ENCODE data around the gene ADK. TPM values are rescaled to one million over a fixed set of nuclear protein-coding genes. Genes with fewer than 3 reads are reported as not detected.

ADK gene
- total RNA-seq, 3 donors from 2014 or later, result 13.8 to 24.0 (median 22.9) TPM

DNA sequence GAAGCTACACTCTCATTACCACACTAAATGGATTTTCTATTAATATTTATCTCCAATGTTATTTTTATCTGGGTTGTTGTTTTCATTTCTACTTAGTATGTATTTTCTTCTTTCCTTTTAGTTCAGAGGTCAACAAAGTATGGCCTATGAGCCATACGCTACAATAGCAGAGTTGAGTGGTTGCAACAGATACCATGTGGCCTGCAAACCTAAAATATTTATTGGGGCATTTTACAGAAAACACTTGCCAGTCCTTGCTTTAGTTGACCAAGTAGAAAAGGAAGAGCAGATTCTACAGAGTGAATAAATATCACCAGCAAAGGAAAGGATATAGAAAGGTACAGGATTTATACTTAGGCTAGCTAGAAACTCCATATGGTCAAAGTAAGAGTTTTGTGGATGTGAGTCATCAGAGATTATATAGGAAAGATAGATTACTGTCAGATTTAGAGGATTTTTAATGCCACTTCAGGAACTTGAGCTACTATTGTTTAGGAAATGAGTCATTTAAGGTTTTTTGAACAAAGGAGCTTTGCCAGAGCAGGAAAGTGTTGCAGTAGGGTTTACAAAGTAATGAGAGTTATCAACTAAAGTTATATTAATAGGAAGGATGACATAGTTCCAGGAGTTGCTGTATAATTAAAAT is 352.1 kb downstream of the ADK start:
- Histone ChIP-seq H3K36me3 (ENCODE audit: low read depth) (no peaks in the 10 kb centered on the region), H3K4me3 (no peak overlapping the region), H3K9me3 (no peaks in the 10 kb centered on the region), H3K4me1 (ENCODE audit: low read depth) (no peaks in the 10 kb centered on the region)
- ATAC-seq (no peak), DNase-seq (no peak)
- TF ChIP-seq, protein P1, sequence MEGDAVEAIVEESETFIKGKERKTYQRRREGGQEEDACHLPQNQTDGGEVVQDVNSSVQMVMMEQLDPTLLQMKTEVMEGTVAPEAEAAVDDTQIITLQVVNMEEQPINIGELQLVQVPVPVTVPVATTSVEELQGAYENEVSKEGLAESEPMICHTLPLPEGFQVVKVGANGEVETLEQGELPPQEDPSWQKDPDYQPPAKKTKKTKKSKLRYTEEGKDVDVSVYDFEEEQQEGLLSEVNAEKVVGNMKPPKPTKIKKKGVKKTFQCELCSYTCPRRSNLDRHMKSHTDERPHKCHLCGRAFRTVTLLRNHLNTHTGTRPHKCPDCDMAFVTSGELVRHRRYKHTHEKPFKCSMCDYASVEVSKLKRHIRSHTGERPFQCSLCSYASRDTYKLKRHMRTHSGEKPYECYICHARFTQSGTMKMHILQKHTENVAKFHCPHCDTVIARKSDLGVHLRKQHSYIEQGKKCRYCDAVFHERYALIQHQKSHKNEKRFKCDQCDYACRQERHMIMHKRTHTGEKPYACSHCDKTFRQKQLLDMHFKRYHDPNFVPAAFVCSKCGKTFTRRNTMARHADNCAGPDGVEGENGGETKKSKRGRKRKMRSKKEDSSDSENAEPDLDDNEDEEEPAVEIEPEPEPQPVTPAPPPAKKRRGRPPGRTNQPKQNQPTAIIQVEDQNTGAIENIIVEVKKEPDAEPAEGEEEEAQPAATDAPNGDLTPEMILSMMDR (IDR thresholded peaks at IDR 0.05), result no peak
- intact Hi-C loops (cut with DNase I, micrococcal nuclease), result no loop called here

- DNase-seq, result no peak
- Histone ChIP-seq H3K4me3 (no peak overlapping the region), H3K36me3 (ENCODE audit: low read depth) (no peaks in the 10 kb centered on the region), H3K9me3 (peaks cover 20% of the 10 kb centered on the region), H3K4me1 (ENCODE audit: low read depth) (no peaks in the 10 kb centered on the region)
- TF ChIP-seq, protein P1 (IDR thresholded peaks at IDR 0.05), result no peak
- intact Hi-C loops (cut with DNase I, micrococcal nuclease), result no loop called here
- no peak for ATAC-seq
These were observed 356.9 kb downstream of the ADK start for GRCh38 chr10:74507951-74508350.

DNA sequence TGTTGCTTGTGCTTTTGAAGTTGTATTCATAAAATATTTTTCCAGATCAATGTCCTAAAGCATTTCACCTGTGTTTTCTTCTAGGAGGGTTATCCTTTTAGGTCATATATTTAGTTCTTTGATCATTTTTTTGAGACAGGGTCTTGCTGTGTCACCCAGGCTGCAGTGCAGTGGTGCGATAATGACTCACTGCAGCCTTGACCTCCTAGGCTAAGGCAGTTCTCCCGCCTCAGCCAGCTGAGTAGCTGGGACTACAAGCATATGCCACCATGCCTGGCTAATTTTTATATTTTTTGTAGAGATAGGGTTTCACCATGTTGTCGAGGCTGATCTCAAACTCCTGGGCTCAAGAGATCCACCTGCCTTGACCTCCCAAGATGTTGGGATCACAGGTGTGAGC is 359.6 kb downstream of the ADK start:
- Histone ChIP-seq H3K9me3 (peaks cover 35% of the 10 kb centered on the region), H3K36me3 (ENCODE audit: low read depth) (no peaks in the 10 kb centered on the region), H3K4me3 (no peak overlapping the region), H3K4me1 (ENCODE audit: low read depth) (no peaks in the 10 kb centered on the region)
- intact Hi-C loops (cut with DNase I, micrococcal nuclease), result no loop called here
- TF ChIP-seq, protein P1 (IDR thresholded peaks at IDR 0.05), result no peak
- no peak for DNase-seq
- ATAC-seq, result no peak

GRCh38 chr10:74511051-74511450 is 360.0 kb downstream of the ADK start:
- intact Hi-C loops (cut with DNase I, micrococcal nuclease), result no loop called here
- Histone ChIP-seq H3K4me1 (ENCODE audit: low read depth) (no peaks in the 10 kb centered on the region), H3K4me3 (no peak overlapping the region), H3K9me3 (peaks cover 35% of the 10 kb centered on the region), H3K36me3 (ENCODE audit: low read depth) (no peaks in the 10 kb centered on the region)
- ATAC-seq, result no peak
- TF ChIP-seq, protein P1 (IDR thresholded peaks at IDR 0.05), result no peak
- no peak for DNase-seq

- ATAC-seq (no peak), DNase-seq (no peak)
- intact Hi-C loops (cut with DNase I, micrococcal nuclease), result no loop called here
- H3K4me3 ChIP-seq, result no peak overlapping the region
- H3K9me3 ChIP-seq, result peaks cover 35% of the 10 kb centered on the region
- H3K36me3 ChIP-seq (ENCODE audit: low read depth), result no peaks in the 10 kb centered on the region
- H3K4me1 ChIP-seq (ENCODE audit: low read depth), result no peaks in the 10 kb centered on the region
- TF ChIP-seq, protein P1 (IDR thresholded peaks at IDR 0.05), result no peak
These were observed 363.3 kb downstream of the ADK start for GRCh38 chr10:74514322-74514721.

GRCh38 chr10:74518061-74518460 is 367.0 kb downstream of the ADK start:
- DNase-seq (no peak), ATAC-seq (no peak)
- Histone ChIP-seq H3K4me1 (ENCODE audit: low read depth) (no peaks in the 10 kb centered on the region), H3K9me3 (peaks cover 15% of the 10 kb centered on the region), H3K4me3 (no peak overlapping the region), H3K36me3 (ENCODE audit: low read depth) (no peaks in the 10 kb centered on the region)
- TF ChIP-seq, protein P1 (IDR thresholded peaks at IDR 0.05), result no peak
- intact Hi-C loops (cut with DNase I, micrococcal nuclease), result no loop called here
